HK-2 (cell line): Measurements from ENCODE around the gene GTF2H2C.
"Not testable (repeated sequence)": the region's sequence is repeated elsewhere in the genome, so short reads cannot be mapped to it uniquely, and the experiment has no call there.

Experiments used
- DNase-seq: peaks from one replicate; pipeline ENCODE4 v3.0.0-alpha.2; 2018; ENCODE audit not compliant: unreplicated experiment

Gene GTF2H2C

DNA sequence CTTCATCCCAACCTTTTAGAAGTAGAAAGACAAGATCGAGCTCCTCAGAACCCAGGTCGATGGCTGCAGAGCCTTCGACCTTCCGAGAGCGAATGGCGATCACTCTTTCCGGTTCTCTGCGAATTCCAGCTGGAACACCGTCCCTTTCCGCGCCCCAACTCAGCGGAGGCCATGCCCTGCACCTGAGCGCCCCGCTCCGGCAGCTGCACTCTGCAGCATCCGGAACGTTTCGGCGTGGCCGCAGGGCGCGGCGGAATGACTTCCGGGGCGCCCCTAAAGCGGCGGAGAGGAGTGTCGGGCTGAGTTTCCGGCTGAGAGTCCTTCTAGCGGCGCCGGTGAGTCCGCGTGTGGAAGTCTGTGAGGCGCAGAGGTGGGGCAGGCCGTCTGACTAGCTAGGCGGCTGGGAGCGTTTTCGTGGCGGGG is at the start of gene GTF2H2C:
Gene GTF2H2C (plus strand): TSS at position 284 of the 423 bp plus-strand sequence. CDS start 4,942 bp downstream, outside the sequence.
- peak; percentile 73 for DNase-seq

DNA sequence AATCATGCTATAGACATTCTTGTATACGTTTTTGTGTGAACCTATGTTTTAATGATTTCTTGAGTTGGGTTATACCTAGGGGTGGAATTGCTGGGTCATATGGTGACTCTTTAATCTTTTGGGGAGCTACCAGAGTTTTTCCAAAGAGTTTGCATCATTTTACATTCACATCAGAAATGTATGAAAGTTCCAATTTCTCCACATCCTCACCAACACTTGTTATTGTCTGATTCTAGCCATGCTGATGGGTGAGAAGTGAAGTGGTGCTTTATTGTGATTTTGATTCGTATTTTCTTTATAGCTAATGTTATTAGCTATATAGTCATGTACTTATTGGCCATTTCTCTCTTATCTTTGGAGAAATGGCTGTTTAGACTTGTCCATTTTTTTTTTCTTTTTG is 49.3 kb upstream of the GTF2H2C start:
- no peak for DNase-seq

- no peak for DNase-seq
These were observed 47.2 kb upstream of the GTF2H2C start for GRCh38 chr5:69512740-69513260.

GRCh38 chr5:69515570-69515969 is 44.4 kb upstream of the GTF2H2C start:
- not testable (repeated sequence) for DNase-seq

DNA sequence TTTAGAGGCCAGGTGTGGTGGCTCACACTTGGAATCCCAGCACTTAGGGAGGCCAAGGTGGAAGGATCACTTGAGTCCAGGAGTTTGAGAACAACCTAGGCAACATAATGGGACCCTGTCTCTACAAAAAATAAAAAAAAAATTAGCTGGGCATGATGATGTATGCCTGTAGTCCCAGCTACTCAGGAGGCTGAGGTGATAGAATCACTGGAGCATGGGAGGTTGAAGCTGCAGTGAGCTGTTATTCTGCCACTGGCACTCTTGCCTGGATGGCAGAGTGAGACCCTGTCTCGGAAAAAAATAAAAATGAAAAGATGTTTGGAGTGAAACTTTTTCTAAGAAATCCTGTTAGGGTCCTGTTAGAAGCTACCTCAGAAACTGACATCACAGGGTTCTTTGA is 43.2 kb upstream of the GTF2H2C start:
- no peak for DNase-seq

DNA sequence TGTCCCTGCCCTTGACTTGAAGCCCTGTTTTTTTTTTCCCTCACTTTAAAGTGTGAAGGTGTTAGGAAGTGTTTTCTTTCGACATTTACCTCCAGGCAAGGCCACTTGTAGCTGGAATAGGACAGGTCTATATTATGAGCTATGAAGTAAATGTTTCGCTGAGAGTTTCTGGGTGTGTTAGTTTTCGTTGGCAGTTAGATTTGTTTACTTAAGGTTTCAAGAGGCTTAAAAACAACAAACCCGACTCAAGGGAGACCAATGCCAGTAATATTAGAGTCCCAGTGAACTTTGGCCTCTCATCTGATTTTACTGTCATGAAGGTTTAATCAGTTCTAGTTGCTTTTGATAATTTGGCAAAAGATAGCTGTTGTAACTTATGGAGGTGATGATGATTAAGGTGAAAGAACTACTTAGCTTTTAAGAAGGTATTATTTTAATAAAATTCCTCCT is 42.2 kb upstream of the GTF2H2C start:
- no peak for DNase-seq

DNA sequence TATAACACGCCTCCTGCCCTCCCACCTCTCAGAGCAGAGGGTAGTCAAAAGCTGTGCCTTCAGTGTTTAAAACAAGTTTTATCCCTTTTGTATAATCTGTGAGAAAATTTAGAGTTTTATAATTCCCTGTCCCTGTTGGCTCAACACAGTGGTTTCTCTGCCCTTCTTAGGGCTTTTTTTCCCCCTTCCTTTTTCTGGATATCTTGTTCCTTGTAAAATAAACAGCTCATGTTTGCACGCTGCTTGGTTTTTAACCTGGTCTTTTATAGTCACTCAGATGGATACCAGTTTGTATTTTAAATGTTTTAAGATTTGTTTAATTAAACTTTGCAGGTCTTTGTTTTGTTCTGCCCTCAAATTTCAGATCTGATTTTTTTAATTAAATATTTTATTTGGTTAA is 40.7 kb upstream of the GTF2H2C start:
- no peak for DNase-seq

DNA sequence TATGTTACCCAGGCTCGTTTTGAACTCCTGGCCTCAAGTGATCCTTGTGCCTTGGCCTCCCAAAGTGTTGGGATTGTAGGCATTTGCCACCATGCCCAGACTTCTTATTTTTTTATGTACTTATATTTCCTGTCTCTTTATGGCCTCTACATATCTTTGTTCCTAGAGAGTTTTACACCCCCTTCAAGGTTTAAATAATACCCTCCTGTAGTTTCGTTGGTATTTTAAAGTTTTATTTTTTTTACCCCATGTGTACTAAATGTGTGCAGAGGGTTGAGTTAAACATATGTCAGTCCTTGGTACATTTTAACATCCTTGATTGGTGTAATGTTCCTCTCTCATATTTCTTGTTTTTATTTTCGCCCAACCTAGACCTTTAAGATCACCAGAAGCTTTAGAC is 38.0 kb upstream of the GTF2H2C start:
- DNase-seq: no peak

GRCh38 chr5:69525490-69525889 is 34.5 kb upstream of the GTF2H2C start:
- no peak for DNase-seq

- DNase-seq: no peak
These were observed 33.3 kb upstream of the GTF2H2C start for GRCh38 chr5:69526660-69527059.

DNA sequence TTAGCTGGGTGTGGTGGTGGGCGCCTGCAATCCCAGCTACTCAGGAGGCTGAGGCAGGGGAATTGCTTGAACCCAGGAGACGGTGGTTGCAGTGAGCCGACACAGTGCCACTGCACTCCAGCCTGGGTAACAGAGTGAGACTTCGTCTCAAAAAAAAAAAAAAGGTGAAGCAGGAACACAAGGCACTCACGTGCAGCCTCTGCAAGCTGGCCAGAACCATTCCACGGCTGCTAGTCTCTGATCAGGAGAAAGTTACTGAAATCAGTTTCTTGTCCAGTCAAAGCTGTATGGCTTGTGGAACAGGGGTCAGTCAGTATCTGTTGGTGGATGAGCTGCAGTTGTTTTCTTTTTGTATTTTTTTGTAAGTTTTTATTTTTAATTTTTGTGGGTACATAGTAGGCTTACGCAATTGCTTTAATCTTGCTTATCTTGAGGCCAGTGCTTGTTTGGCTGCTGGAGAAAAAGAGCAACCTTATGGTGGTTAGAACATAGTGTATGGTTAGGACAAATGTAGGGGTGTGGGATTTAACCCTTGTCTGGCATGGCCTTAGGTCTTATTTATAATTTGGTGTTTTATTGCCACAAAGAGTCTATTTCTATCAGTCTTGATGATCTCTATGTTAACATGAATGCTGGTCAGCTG is 32.7 kb upstream of the GTF2H2C start:
- no peak for DNase-seq

- no peak for DNase-seq
These were observed 32.0 kb upstream of the GTF2H2C start for GRCh38 chr5:69528035-69528434.

- no peak for DNase-seq
These were observed 31.4 kb upstream of the GTF2H2C start for GRCh38 chr5:69528609-69529008.

- no peak for DNase-seq
These were observed 29.2 kb upstream of the GTF2H2C start for GRCh38 chr5:69530561-69531405.

DNA sequence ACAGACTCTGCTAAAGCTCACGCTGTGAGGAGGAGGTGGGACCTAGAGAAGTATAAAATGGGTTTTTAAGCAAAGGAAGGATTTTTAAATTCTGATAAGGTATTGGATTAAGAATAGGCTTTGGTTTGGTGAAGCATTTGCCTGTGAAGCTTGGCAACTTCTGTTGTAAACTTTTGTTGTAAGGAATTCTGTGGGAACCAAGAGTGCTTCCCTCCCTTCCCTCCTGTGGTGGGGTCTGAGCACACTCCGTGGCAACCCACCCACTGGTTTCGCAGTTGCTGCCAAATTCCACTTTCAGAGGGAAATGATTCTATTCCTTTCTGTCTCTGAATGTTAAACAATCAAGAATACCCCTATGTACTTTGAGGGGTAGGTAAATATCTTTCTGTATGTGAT is 28.6 kb upstream of the GTF2H2C start:
- DNase-seq: no peak

GRCh38 chr5:69537911-69538310 is 22.1 kb upstream of the GTF2H2C start:
- not testable (repeated sequence) for DNase-seq

- not testable (repeated sequence) for DNase-seq
These were observed 21.3 kb upstream of the GTF2H2C start for GRCh38 chr5:69538735-69539134.

- DNase-seq: not testable (repeated sequence)
These were observed 18.6 kb upstream of the GTF2H2C start for GRCh38 chr5:69541347-69541746.

DNA sequence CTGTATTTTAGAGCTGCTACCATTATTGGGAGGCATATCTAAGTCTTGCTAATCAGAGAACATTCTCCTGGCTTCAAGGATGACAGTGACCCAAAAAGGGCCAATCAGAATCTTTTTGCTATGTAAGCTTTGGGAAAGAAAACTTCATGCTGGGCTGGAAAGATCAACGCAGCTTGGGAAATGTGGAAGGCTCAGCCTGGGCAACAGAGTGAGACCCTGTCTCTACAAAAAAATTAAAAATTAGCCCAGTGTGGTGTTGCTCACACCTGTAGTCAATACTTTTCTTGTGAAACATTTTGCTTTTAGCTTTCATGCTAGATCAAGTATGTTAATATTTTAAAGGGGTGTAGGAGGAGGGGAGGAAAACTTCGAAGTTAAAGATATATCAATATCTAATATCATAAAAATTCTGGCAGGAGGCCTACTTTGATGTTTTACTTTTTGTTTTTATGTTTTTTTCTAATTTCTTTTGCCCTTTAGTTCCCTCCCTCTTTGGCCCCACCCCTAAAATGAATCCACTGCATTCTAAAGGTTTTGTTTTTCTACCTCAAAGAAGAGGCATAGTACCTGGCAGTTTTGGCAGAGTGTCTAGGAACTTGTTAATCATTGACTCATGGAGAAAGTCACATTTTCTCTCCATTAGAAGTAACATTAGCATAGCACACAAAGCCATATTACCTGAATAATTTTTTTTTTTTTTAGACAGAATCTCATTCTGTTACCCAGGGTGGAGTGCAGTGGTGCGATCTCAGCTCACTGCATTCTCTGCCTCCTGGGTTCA is 17.0 kb upstream of the GTF2H2C start:
- DNase-seq: not testable (repeated sequence)

DNA sequence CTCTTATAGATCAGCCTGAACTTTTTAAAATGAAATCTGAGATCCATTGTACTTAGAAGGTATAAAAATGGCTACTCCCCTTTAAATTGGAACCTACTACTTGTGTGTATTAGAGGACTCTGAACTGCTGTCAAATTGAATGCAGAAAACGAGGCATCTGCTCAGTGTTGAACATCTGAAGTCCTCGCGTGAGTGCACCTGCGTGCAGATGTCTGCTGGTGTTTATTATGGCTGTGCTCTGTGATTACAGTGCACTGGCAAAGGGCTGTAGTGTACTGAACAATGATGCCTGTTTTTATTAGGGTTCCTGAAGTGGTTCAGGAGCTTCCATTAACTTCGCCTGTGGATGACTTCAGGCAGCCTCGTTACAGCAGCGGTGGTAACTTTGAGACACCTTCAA is 15.4 kb upstream of the GTF2H2C start:
- not testable (repeated sequence) for DNase-seq

DNA sequence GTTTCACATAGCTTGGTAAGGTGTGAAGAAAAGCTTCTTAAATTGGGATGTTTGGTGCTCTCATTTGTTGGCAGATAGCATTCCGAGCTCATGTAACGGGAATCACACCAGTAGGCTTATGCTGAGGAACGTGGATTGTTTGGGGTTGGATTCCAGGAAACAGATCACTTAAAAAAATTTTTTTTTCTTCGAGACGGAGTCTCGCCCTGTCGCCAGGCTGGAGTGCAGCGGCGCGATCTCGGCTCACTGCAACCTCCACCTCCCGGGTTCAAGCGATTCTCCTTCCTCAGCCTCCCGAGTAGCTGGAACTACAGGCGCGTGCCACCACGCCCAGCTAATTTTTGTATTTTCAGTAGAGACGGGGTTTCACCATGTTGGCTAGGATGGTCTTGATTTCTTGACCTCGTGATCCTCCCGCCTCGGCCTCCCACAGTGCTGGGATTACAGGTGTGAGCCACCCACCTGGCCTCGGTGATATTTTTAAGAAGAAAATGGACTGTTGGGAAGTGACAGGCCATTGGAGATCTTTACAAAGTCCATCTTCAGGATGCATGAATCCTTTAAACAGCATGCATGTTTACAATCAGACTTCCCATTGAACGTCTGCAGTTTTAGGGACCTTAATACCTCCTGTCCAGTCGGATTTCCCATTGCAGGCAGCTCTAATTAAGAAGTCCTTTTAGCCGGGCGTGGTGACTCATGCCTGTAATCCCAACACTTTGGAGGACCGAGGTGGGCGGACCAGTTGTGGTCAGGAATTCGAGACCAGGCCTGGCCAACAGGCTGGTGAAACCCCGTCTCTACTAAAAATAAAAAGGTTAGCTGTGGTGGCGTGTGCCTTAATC is 818 bp downstream of the GTF2H2C start:
- peak; percentile 0 for DNase-seq
